HG02840 (cell line): ENCODE data around the gene ATG5.
"Not testable (repeated sequence)": the region's sequence is repeated elsewhere in the genome, so short reads cannot be mapped to it uniquely, and the experiment has no call there.

Experiments used
- ATAC-seq: cut with Tn5 transposase; IDR thresholded peaks from one replicate; pipeline ENCODE4 v1.9.1; 2021; ENCODE audit warnings: mild to moderate bottlenecking, moderate library complexity, moderate number of reproducible peaks; ENCODE audit not compliant: unreplicated experiment, low FRiP score

The ATG5 gene

DNA sequence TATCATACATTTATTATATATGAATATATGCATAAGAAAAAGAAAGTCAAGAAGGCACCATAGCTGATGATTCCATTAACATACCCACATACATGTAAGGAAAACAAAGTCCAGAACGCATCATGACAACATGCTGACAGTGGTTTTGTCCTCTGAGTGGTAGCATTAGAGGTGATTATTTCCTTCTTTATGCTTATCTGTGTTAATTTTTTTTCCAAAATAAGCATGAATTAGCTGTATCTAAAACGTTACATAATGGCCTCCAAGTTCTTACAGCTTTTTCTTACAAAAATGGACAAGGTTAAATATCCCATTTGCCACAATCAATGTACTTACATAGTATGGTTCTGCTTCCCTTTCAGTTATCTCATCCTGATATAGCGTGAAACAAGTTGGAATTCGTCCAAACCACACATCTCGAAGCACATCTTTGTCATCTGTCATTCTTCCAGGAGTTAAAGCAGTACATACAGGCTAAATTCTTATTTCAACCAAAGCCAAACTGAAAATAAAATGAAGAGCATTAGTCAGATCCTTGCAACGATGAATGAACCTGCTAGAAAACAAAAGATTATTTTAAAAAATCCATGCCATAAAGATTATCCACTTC lies 9.7 kb downstream of the ATG5 start:
- ATAC-seq: no peak

- no peak for ATAC-seq
Measured at GRCh38 chr6:106309766-106310373, 15.7 kb downstream of the ATG5 start.

DNA sequence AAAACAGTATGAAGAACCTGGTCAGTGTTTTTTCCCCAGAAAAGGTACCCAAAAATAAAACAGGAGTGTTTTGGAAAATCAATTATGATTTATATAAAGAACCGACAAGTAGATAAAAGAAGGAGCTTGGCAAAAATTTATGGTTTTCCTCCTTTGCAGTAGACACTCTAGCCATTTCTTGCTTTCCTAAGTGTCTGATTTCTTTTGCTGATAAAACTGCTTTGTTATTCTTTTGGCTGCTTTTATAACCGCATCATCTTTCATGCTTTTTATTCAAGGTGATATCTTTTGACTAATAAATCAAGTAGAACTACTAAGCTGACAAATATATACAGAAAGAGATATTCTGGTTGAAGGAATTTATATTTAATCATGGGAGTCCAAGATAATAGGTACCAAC lies 16.6 kb downstream of the ATG5 start:
- ATAC-seq: no peak

DNA sequence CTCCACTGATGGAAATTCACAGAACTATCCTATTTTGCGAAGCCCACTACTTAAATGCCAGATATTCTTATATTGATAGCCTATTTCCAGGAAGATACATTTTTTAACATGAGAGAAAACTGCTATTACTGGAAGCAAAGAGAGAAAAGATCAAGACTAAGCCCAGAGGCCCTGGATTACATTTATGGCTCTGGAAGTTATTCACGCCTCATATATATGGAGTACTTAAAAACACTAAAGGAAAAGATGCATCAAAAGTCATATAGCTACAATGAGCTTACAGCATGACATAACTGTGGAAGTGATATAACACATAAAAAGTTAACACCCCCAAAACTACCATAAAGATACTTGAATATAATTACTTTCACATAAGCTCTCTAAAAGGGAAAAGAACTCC lies 19.8 kb downstream of the ATG5 start:
- no peak for ATAC-seq

DNA sequence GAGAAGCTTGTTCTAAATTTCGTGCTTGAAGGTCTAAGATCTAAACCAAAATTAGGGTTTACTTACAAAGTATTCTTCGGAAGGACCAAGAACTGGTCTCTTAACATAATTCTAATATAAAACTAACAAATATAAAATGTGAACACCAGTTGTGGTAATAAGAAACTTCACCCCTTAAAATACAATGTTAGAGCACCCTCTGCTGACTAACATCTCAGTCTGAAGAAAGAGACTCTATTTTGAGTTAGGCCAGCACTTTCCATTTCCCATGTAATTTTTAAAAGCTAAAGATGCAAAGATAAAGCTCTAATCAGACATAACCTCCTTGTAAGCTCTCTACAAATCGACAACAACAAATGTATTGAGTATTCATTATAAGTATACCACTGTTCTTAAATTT lies 24.6 kb downstream of the ATG5 start:
- no peak for ATAC-seq

GRCh38 chr6:106300020-106300780 lies 25.4 kb downstream of the ATG5 start:
- no peak for ATAC-seq

DNA sequence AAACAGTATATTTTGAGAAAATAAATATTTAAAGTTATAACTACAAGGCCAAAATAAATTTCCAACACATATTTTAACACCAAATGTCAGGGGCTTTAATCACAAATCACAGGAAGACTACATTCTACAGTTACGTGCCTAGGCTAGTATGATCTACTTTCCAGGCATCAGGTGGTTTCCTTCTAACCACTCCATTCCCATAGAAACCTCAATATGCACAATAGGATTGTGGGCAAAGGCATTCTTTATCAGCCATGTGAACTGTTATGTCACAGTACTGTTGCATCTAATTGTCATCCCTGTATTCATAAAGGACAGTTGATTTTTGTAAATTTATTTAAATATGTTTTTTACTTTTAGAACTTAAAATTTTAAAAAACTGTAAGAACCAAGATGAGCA lies 32.4 kb downstream of the ATG5 start:
- ATAC-seq: no peak

DNA sequence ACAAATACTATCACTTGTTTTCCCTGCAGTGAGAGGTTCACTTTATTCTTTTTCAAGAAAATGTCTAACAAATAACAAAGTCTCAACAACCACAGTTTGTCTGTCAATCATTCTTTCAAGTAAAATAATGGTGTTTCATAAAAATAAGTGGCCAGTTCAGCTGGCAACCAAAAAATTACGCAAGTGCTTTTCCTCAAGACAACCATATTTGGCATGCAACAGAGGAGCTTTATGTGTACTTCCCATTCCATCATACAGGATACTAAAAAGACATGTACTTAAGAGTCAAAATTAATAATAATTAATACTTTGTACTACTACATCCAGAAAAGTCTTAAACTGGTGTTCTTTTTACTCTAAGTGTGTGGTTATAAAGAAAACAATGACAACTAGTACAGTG lies 34.6 kb downstream of the ATG5 start:
- no peak for ATAC-seq

DNA sequence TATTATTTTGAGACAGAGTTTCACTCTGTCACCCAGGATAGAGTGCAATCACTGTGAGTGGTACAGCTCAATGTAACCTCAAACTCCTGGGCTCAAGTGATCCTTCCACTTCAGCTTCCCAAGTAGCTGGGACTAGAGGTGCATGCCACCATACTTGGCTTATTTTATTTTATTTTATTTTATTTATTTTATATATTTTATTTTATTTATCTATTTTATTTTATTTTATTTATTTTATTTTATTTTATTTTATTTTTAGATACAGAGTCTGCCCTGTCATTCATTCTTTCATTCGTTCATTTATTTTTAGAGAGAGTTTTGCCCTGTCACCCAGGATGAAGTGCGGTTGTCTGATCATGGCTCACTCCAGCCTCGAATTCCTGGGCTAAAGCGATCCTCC lies 35.5 kb downstream of the ATG5 start:
- no peak for ATAC-seq

DNA sequence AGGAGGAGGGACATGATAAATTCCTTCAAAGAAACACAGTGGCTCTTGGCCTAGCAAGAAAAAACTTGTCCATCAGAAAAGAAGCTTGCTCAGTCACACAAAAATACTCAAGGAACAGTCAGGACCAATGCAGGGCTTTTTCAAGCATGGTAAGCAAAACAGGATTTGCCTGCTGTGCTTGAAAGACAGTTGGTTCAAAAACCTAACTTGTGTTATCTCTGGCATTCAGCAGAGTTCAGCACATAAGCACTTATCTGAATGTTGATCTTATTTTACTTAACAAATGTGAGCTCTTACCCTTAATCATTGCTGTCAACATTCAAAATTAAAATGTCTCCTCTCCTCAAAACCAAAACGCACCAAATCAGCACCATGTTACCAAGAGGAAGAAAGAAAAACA lies 38.3 kb downstream of the ATG5 start:
- ATAC-seq: no peak

DNA sequence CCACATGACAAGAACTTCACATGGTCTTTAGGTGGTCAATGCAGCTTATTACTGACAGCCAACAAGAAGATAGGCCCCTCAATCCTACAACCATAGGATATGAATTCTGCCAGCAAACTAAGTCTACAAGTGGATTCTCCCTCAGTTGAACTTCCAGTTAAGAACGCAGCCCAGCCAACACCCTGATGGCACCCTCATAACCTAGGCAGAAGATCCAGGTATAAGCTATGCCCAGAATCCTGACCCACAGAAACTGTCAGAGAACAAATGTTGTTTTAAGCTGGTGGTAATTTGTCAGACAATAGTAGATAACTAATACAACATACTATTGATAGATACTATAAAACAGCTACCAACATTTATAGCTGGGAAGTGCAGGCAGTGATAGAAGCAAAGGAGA lies 38.8 kb downstream of the ATG5 start:
- no peak for ATAC-seq

DNA sequence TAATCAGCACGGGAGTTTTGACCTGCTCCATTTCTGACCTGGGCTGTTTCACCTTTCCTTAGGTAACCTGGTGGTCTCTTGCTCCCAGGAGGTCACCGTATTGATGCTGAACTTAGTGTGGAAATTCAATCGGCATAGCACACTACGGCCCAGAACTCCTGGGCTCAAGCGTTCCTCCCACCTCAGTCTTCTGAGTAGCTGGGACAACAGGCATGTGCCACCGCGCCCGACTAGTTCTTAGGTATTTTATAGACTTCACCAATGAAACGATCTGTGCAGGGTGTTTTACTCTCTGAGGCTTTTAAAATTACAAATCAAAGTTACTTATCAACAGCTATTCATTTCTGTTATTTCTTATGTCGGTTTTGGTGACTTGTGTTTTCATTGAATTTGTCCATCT lies 42.1 kb downstream of the ATG5 start:
- ATAC-seq: no peak

GRCh38 chr6:106281661-106282060 lies 43.9 kb downstream of the ATG5 start:
- ATAC-seq: no peak

DNA sequence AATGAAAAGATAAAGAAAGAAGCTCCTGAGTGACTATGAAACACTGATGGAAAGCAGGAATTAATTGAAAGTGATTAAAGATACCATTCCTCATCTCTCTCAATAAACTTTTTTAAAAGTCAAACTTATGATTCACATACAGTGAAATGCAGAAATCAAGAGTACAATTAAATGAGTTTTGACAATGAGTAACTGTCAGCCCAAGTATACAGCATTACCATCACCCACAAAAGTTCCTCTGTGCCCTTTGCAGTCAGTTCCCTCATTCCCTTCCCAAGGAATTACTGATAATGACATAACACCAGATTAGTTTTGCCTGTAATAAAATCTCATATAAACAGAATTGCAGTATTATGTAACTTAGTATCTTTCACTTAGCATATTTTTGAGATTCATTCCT lies 44.5 kb downstream of the ATG5 start:
- ATAC-seq: no peak

GRCh38 chr6:106279179-106279578 lies 46.4 kb downstream of the ATG5 start:
- ATAC-seq: no peak

DNA sequence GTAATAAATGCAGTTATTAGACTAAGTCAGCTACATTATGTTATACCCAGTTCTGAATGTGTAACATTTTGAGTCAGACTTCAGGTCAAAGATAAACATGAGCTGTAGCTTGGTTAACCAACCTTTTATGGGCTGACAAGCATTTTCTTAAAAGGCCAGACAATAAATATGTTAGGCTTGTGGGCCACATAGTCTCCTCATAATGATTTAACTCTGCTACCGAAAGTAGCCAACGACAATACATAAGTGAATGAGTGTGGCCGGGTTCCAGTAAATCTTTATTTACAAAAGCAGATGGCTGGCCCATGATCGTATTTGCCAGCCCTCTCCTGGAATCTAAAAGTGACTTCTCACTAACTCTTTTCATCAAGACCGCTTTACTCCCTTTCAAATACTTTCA lies 49.9 kb downstream of the ATG5 start:
- ATAC-seq: no peak

DNA sequence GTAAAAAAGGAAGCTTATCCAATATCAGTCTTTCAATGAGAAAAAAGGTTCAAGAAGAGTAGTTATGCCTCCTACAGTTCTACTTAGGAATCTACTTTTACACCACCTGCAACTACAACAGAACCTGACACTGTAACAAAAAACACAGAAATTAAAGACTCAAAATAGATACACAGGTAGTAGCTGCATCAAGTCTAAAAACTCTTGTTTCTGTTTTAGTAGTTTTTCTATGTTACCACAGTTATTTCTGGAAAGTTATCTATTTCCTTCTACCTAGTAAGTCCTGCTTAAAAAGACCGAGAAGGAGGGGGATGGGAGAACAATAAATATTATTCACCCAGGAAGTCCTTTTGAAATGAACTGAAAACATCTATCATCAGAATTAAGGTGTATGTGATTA lies 52.5 kb downstream of the ATG5 start:
- ATAC-seq: no peak

- ATAC-seq: no peak
Measured at GRCh38 chr6:106272287-106272686, 53.3 kb downstream of the ATG5 start.

DNA sequence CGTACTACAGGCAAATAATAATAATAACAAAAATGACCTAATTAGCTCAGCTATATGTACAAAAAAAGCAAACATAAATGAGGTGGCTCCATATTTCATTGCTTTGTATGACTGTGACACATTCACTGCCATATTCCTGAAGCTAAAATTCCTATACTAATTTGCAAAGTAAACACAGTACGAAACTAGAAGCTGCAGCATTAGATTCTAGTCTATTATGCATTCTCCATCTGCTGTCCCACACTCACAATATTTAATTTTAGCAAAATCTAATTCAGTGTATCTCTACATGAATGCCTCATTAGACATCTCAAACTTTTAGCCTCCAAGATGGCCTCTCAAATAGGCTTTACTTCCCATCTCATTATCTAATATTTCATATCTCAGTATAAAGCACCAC lies 55.1 kb downstream of the ATG5 start:
- no peak for ATAC-seq

GRCh38 chr6:106269268-106269919 lies 56.2 kb downstream of the ATG5 start:
- not testable (repeated sequence) for ATAC-seq

DNA sequence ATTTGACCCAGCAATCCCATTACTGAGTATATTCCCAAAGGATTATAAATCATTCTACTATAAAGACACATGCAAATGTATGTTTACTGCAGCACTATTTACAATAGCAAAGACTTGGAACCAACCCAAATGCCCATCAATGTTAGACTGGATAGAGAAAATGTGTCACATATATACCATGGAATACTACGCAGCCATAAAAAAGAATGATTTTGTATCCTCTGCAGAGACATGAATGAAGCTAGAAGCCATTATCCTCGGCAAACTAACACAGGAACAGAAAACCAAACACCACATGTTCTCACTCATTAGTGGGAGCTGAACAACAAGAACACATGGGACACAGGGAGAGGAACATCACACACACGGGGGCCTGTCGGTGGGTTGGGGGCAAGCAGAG lies 57.1 kb downstream of the ATG5 start:
- not testable (repeated sequence) for ATAC-seq
